Measurements from ENCODE around the gene SNAI3.
A peak's percentile ranks its signal among the peaks of the same experiment; 100 is the strongest.

Gene SNAI3

DNA sequence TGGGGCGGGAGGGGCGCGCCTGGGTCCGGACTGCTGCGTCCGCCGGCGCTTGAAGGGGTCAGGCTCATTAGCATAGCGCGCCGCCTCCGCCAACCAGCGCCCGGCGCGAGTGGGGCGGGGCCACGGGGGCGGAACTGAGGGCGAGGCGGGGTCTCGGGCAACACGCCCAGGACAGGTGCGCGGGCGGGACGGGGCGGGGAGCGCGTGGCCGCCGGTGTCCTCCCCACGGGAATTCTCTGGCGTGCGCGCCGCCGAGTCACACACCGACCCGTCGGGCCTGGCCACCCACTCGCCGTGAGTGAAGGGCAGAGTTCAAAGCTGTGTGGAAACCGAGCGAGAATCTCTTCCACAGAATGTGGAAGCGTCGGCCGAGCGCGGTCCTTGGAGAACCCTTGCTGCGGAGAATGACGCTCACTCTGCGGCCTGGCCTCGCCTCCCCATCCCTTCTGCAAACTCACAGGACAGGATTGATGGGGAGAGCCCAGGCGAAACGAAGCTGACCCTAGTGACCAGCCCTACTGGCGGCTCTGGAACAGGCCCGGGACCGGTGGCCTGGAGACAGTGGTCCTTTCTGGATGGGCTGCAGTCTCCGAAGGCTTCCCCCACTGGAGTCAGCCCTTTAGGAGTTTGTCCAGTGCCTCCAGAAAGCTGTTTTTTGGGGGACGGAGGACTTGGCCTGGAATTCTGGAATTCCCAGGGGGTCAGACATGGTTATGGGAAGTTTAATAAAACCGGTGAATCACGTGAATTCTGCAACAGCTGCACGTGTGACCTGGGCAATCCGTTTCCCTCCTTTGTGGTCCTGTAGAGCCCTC, at the start of gene SNAI3:
Gene SNAI3 (minus strand): TSS at position 69 of the 815 bp plus-strand sequence. CDS start 101 bp downstream, outside the sequence.
- DNase-seq (ENCODE audit: low read depth in 2 of 2) = peak; percentile 80 to 84

DNA sequence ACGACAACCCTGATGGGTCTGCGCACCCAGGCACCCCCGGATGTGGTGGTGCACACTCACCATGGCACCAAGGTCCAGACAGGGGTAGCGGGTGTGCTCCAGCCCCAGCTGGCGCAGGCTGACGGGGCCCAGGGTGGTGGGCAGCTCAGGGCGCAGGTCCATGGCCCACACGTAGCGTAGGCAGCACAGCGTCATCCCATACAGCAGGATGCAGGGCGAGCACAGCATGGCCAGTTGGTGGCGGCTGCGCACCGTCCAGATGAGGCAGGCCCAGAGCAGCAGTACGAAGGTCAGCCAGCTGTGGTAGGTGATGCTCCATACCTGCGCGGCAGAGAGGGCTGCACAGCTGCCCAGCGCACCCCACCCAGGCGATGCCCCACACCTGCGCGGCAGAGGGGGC, 49.8 kb upstream of the SNAI3 start:
- DNase-seq (ENCODE audit: low read depth in 2 of 2) = no peak

DNA sequence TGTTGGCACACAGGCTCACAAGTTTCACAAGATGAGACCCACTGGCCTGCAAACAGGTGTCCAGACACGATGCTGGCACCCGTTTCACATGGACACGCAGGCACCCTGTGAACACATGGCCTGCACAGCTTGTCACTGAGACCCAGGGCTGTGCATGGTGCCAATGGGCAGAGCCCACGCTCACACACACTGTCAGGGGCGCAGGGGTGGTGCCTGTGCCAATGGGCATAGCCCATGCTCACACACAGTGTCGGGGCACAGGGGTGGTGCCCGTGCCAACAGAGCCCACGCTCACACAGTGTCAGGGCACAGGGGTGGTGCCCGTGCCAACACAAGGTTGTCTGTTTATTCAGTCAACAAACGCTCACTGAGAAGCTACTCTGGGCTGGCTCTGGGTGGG, 49.3 kb upstream of the SNAI3 start:
- no peak for DNase-seq (ENCODE audit: low read depth in 2 of 2)

DNA sequence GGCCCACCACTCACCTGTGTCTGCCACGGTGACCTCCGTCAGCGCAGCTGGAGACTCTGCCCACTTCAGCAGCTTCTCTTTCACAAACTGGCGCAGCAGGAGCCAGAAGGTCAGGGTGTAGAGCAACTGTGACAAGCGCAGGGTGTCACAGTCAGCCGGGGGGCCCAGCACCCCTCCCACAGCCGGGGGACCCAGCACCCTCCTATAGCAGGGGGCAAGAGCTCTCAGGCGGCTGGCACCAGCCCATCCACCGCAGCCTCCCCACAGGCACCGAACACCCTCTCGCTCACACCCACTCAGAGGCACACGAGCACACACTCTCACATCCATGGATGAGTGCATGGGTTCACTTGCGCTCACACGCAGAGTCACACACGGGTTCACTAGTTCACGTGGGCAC, 48.8 kb upstream of the SNAI3 start:
- DNase-seq (ENCODE audit: low read depth in 2 of 2) = no peak

DNA sequence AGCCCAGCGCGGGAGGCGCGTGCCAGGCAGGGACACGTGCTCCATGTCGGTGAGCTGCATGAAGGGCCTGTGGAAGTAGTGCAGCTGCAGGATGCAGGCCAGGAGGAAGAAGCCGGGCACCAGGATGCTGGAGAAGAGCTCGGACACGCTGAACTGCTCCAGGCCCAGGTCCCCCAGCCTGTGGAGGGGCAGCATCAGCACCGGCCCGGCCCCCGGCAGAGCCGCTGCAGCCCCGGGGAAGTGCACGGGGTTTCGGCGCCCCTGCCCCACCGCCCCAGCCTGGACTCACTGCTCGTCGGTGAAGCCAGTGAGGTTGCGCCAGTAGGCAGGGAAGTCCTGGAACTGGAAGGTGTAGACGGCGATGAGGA, 48.0 kb upstream of the SNAI3 start:
- no peak for DNase-seq (ENCODE audit: low read depth in 2 of 2)

DNA sequence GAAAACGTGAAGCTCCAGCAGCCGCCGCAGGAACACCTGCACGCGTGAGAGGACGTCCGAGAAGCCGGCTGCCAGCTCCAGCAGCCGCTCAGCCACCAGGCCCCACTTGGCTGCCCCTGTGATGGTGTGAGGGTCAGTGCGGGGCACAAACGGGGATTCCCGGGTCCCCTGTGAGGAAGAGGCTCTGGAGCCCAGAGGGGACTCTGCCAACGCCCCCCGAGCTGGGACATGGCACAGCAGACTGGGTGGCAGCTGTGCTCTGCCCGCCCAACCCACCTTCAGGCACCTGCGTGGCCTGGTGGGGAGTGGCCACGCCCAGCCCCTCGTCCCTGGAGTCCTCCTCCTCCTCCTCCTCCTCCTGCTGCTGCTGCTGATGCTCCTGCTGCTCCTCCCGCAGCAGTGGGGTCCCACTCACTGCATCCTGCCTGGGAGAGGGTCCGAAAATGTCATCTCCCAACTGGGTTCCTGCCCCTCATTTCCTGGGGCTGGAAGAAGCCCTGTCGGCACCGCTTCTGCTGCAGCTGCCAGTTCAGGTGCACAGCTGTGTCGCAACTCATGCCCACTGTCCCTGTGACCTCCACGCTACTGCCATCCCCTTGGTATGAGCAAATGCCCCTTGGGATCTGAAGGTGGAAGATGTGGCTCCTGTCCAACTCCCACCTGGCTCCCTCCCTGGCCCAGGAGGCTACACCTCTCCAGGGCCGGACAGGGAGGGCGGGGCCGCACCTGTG, 47.5 kb upstream of the SNAI3 start:
- no peak for DNase-seq (ENCODE audit: low read depth in 2 of 2)

- DNase-seq (ENCODE audit: low read depth in 2 of 2) = no peak
Observed at GRCh38 chr16:88732961-88733294, 46.6 kb upstream of the SNAI3 start.

GRCh38 chr16:88732172-88732960, 46.1 kb upstream of the SNAI3 start:
- DNase-seq (ENCODE audit: low read depth in 2 of 2) = no peak

DNA sequence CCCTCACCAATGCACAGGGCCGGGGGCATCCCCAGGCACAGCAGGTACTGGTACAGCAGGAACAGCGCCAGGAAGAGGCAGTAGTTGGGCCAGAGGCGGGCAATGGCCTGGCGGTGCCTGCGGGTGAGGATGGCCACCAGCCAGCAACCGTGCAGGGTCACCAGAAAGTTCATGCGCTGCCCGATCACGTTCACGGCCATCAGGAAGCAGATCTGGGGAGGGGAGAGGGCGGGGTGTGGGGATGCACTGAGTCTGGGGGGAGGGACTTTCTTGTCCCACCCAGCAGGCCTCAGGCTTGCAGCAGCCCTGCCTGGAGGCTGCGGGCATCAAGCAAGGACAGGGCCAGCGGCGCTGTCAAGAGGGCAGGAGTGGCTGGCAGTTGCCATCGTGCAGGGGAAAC, 45.4 kb upstream of the SNAI3 start:
- DNase-seq (ENCODE audit: low read depth in 2 of 2) = no peak

GRCh38 chr16:88730632-88731607, 44.6 kb upstream of the SNAI3 start:
- no peak for DNase-seq (ENCODE audit: low read depth in 2 of 2)

- DNase-seq (ENCODE audit: low read depth in 2 of 2) = no peak
Observed at GRCh38 chr16:88727871-88728270, 41.6 kb upstream of the SNAI3 start.

GRCh38 chr16:88726981-88727380, 40.7 kb upstream of the SNAI3 start:
- no peak for DNase-seq (ENCODE audit: low read depth in 2 of 2)

GRCh38 chr16:88726408-88726749, 40.1 kb upstream of the SNAI3 start:
- no peak for DNase-seq (ENCODE audit: low read depth in 2 of 2)

- no peak for DNase-seq (ENCODE audit: low read depth in 2 of 2)
Observed at GRCh38 chr16:88725609-88726407, 39.5 kb upstream of the SNAI3 start.

GRCh38 chr16:88724855-88725555, 38.7 kb upstream of the SNAI3 start:
- DNase-seq (ENCODE audit: low read depth in 2 of 2) = no peak

GRCh38 chr16:88723911-88724310, 37.6 kb upstream of the SNAI3 start:
- DNase-seq (ENCODE audit: low read depth in 2 of 2) = no peak

DNA sequence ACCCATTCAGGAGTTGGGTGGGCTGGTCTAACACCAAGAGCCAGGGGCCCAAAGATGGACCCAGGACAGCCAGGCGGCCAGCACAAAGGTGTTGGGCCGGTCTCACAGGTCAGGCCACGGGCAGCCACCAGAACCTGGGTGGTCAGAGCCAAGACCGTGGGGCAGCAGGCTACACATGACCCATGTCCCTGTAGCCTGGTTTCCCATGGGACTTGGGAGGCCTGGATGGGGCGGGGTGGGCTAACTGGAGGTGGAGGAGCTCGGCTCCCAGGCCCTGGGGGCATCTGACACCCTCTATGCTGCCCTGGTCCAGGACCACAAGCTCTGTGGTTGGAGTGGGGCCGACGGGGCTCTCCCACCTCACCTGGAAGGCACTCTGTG, 37.2 kb upstream of the SNAI3 start:
- DNase-seq (ENCODE audit: low read depth in 2 of 2) = no peak

- DNase-seq (ENCODE audit: low read depth in 2 of 2) = no peak
Observed at GRCh38 chr16:88722784-88723506, 36.6 kb upstream of the SNAI3 start.

Data from activated CD4-positive, alpha-beta T cell treated with anti-CD3 and anti-CD28 coated beads for 24 hours (primary cell).